Keratinocyte (primary cell): ENCODE measurements around the gene TSC1.

Experiments used
- CTCF ChIP-seq, 3 experiments: IDR thresholded peaks in 1 of 3; conservative IDR thresholded peaks in 1 of 3; optimal IDR thresholded peaks in 1 of 3; 2 replicates in 2 of 3; 3 replicates in 1 of 3; pipeline versions ENCODE3 to v1.5.1; 2011; ENCODE audit warnings: low read length in 3 of 3, mild to moderate bottlenecking in 3 of 3, moderate library complexity in 2 of 3, control low read depth in 1 of 3, inconsistent platforms in 1 of 3; ENCODE audit not compliant: insufficient read depth in 2 of 3; ENCODE audit errors: extremely low read depth in 1 of 3
- EZH2 ChIP-seq: IDR thresholded peaks from one replicate; pipeline ENCODE4 v1.6.1; 2012; ENCODE audit warnings: inconsistent platforms, mild to moderate bottlenecking, low read length, moderate library complexity

- TF ChIP-seq CTCF (optimal IDR thresholded peaks at IDR 0.05 in 1 of 3, IDR thresholded peaks at IDR 0.05 in 1 of 3, conservative IDR thresholded peaks at IDR 0.05 in 1 of 3; ENCODE audit: extremely low read depth in 1 of 3, insufficient read depth in 2 of 3, low read length in 3 of 3), result peak; percentile 78 to 99 (median 92)
- no peak for TF ChIP-seq EZH2
Measured at GRCh38 chr9:132901858-132902831, 42.3 kb downstream of the TSC1 start.
